Liver (tissue), 3 donors: ENCODE data around the gene DNM2.

Source experiments
- FOXA1 ChIP-seq: IDR thresholded peaks from 2 replicates; pipeline ENCODE4 v1.6.1; 2016; ENCODE audit warnings: antibody characterized with exemption
- RAD21 ChIP-seq, 2 donors: IDR thresholded peaks; 2 replicates each; pipeline ENCODE4 v1.6.1; 2016; ENCODE audit warnings: antibody characterized with exemption in 2 of 2, mild to moderate bottlenecking in 2 of 2
- YY1 ChIP-seq: IDR thresholded peaks from 2 replicates; pipeline ENCODE4 v1.6.1; 2016; ENCODE audit warnings: antibody characterized with exemption, mild to moderate bottlenecking
- TF ChIP-seq, protein P1 (sequence below): fragments of 150-350 bp; IDR thresholded peaks from 2 replicates; pipeline ENCODE4 v1.5.1; 2017; ENCODE audit warnings: improper control_type of control experiment, low read depth, low read length; ENCODE audit not compliant: missing input control
- TF ChIP-seq, protein P2 (sequence below): IDR thresholded peaks from 2 replicates; pipeline ENCODE4 v1.6.1; 2016; ENCODE audit warnings: antibody characterized with exemption, mild to moderate bottlenecking
- TF ChIP-seq, protein P3 (sequence below): IDR thresholded peaks from 2 replicates; pipeline ENCODE4 v1.6.1; 2016; ENCODE audit warnings: antibody characterized with exemption
- donor health status: healthy.
- donor health status: healthy.

DNA sequence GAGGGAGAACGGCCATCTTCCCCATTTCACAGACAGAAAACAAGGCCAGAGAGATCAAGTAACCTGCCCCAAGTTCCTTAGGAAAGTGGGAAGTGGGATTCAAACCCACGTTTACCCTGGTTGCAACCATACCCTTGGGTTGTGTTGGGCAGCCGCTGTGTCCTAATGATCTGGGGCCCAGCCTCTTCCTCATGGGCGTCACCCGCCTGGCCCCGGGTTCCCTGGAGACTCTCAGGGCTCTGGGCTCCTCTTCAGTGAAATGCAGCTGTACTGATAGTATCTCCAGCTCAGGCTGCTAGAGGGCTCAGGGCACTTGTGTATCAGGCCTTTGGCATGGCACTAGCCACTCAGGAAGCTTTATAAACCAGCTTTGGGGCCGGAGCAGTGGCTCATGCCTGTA is 108.4 kb downstream of the DNM2 start:
- TF ChIP-seq, protein P1, sequence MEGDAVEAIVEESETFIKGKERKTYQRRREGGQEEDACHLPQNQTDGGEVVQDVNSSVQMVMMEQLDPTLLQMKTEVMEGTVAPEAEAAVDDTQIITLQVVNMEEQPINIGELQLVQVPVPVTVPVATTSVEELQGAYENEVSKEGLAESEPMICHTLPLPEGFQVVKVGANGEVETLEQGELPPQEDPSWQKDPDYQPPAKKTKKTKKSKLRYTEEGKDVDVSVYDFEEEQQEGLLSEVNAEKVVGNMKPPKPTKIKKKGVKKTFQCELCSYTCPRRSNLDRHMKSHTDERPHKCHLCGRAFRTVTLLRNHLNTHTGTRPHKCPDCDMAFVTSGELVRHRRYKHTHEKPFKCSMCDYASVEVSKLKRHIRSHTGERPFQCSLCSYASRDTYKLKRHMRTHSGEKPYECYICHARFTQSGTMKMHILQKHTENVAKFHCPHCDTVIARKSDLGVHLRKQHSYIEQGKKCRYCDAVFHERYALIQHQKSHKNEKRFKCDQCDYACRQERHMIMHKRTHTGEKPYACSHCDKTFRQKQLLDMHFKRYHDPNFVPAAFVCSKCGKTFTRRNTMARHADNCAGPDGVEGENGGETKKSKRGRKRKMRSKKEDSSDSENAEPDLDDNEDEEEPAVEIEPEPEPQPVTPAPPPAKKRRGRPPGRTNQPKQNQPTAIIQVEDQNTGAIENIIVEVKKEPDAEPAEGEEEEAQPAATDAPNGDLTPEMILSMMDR: no peak
- TF ChIP-seq RAD21 (IDR thresholded peaks at IDR 0.05) (no peak), FOXA1 (no peak), YY1 (no peak)
- TF ChIP-seq, protein P2, sequence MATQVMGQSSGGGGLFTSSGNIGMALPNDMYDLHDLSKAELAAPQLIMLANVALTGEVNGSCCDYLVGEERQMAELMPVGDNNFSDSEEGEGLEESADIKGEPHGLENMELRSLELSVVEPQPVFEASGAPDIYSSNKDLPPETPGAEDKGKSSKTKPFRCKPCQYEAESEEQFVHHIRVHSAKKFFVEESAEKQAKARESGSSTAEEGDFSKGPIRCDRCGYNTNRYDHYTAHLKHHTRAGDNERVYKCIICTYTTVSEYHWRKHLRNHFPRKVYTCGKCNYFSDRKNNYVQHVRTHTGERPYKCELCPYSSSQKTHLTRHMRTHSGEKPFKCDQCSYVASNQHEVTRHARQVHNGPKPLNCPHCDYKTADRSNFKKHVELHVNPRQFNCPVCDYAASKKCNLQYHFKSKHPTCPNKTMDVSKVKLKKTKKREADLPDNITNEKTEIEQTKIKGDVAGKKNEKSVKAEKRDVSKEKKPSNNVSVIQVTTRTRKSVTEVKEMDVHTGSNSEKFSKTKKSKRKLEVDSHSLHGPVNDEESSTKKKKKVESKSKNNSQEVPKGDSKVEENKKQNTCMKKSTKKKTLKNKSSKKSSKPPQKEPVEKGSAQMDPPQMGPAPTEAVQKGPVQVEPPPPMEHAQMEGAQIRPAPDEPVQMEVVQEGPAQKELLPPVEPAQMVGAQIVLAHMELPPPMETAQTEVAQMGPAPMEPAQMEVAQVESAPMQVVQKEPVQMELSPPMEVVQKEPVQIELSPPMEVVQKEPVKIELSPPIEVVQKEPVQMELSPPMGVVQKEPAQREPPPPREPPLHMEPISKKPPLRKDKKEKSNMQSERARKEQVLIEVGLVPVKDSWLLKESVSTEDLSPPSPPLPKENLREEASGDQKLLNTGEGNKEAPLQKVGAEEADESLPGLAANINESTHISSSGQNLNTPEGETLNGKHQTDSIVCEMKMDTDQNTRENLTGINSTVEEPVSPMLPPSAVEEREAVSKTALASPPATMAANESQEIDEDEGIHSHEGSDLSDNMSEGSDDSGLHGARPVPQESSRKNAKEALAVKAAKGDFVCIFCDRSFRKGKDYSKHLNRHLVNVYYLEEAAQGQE: no peak
- TF ChIP-seq, protein P3, sequence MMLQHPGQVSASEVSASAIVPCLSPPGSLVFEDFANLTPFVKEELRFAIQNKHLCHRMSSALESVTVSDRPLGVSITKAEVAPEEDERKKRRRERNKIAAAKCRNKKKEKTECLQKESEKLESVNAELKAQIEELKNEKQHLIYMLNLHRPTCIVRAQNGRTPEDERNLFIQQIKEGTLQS: no peak
